GM10847 (cell line): Measurements from ENCODE around the gene NADSYN1.

Experiments
- POLR2A ChIP-seq: IDR thresholded peaks from 2 replicates; pipeline ENCODE4 v1.6.1; 2011; ENCODE audit not compliant: insufficient read length; ENCODE audit errors: extremely low read depth

Gene NADSYN1

GRCh38 chr11:71486320-71486719 lies 33.3 kb downstream of the NADSYN1 start:
- no peak for TF ChIP-seq POLR2A

- TF ChIP-seq POLR2A = no peak
Measured at GRCh38 chr11:71488681-71489270, 35.8 kb downstream of the NADSYN1 start.

- no peak for TF ChIP-seq POLR2A
Measured at GRCh38 chr11:71489311-71490043, 36.5 kb downstream of the NADSYN1 start.

- TF ChIP-seq POLR2A = no peak
Measured at GRCh38 chr11:71490044-71490730, 37.2 kb downstream of the NADSYN1 start.

- no peak for TF ChIP-seq POLR2A
Measured at GRCh38 chr11:71490731-71491390, 37.9 kb downstream of the NADSYN1 start.

GRCh38 chr11:71491531-71491930 lies 38.5 kb downstream of the NADSYN1 start:
- TF ChIP-seq POLR2A = no peak

- TF ChIP-seq POLR2A = no peak
Measured at GRCh38 chr11:71491940-71492339, 38.9 kb downstream of the NADSYN1 start.

- TF ChIP-seq POLR2A = no peak
Measured at GRCh38 chr11:71495286-71496230, 42.6 kb downstream of the NADSYN1 start.

GRCh38 chr11:71496421-71496820 lies 43.4 kb downstream of the NADSYN1 start:
- TF ChIP-seq POLR2A = no peak

- no peak for TF ChIP-seq POLR2A
Measured at GRCh38 chr11:71498091-71498490, 45.1 kb downstream of the NADSYN1 start.

GRCh38 chr11:71499125-71499524 lies 46.1 kb downstream of the NADSYN1 start:
- no peak for TF ChIP-seq POLR2A

GRCh38 chr11:71499546-71499945 lies 46.5 kb downstream of the NADSYN1 start:
- no peak for TF ChIP-seq POLR2A

GRCh38 chr11:71500601-71501021 lies 47.6 kb downstream of the NADSYN1 start:
- no peak for TF ChIP-seq POLR2A
